GM18907 (cell line): ENCODE measurements around the gene THSD4.
"Not testable (repeated sequence)": the region's sequence is repeated elsewhere in the genome, so short reads cannot be mapped to it uniquely, and the experiment has no call there.

Experiments
- ATAC-seq: cut with Tn5 transposase; IDR thresholded peaks from one replicate; pipeline ENCODE4 v1.9.1; 2021; ENCODE audit warnings: mild to moderate bottlenecking, moderate library complexity; ENCODE audit not compliant: unreplicated experiment

Gene THSD4

GRCh38 chr15:71118881-71119632 lies 3.8 kb downstream of the THSD4 start:
- ATAC-seq, result no peak

DNA sequence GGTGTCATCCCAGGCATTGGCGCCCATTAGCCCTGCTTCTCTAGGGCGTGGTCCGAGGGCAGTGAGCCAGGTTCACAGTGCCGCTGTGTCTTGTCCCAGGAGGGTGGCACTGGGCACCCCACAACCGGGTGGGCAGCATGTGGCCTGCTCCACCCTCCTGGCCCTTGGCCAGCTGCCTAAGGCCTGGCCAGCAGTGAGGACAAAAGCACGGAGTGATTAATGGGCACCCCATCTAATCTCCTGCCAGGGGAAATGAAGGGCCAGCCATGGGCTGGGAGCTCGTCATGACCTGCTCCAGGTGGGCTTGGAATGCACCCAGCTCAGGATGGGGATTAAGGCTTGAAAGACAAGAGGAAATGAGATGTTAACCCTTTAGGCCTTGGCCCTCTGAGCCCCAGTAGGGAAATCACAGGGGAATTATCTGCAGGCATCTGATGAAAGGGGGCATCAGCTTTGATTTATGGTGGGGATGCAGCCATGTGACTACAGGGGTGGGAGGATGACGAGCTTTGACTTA lies 5.2 kb downstream of the THSD4 start:
- no peak for ATAC-seq

DNA sequence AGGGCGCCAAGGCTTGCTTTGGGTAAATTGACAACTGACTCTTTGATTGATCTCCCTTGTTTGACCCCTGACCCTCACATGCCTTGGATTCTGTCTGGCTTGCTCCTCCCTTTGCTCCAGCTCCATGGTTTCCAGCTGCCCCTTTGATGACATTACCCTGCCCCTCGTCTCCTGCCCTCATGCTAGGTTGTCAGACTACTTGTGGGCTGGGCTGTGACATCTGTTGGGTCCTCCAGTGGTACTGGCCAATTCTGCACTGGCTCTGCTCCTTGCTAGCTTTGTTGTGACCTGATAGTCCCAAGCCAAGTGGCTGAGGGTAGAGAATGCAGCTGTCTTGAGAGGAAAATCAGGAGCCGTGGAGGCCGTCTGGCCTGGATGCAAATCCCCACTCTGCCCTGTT lies 6.2 kb downstream of the THSD4 start:
- ATAC-seq, result no peak

DNA sequence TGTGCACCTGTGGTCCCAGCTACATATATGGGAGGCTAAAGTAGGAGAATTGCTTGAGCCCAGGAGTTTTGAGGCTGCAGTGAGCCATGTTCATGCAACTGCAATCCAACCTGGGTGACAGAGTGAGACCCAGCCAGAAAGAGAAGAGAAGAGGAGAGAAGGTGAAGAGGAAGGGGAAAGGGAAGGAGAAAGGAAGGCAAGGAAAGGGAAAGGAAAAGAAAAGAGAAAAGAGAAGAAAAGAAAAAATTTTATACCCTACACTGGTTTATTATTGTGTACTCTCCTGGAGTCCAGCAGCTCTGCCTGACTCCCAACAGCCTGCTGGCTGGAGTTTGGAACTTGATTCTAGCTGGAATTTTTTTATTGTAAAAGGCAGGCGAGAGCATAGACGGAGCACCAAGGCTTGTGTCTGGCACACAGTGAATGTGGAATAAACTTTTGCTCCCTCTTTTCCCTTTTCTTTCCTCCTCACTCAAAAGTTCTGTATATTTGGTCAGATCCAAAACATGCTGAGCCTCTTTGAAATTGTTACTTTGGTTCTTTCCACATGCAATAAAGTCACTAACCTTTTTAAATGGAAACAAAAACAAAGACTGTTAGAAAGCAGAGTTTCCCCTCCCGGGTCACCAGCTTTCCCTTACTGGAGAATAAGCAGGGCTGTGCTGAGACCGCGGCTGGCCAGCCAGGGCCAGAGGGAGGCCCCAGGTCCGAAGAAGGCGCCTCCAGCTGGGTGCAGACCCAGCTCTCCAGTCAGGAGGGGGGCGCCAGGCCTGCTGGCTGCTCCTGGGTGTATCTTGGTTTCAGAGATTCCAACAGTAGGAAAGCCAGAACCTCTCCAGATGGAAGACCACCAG lies 9.9 kb downstream of the THSD4 start:
- no peak for ATAC-seq

GRCh38 chr15:71125831-71126450 lies 10.7 kb downstream of the THSD4 start:
- ATAC-seq, result no peak

DNA sequence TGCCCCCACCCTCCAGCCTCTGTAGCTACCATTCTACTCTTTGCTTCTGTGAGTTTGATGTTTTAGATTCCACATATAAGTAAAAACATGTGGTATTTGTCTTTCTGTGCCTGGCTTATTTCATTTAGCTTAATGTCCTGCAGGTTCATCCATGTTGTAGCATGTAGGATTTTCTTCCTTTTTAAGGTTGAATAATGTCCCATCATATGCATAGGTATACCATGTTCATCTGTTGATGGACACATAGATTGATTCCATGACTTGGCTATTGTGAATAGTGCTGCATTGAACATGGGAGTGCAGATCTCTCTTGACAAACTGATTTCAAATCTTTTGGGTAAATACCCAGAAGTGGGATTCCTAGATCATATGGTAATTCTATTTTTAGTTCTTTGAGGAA lies 11.8 kb downstream of the THSD4 start:
- ATAC-seq, result no peak

DNA sequence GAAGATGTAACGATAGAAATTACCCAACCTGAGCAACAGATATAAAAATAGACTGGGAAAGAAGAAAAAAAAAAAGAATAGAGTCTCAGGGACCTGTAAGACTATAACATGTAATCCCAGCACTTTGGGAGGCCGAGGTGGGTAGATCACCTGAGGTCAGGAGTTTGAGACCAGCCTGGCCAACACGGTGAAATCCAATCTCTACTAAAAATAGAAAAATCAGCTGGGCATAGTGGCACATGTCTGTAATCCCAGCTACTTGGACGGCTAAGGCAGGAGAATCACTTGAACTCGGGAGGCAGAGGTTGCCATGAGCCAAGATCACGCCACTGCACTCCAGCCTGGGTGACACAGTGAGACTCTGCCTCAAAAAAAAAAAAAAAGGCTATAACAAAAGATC lies 12.9 kb downstream of the THSD4 start:
- not testable (repeated sequence) for ATAC-seq

- no peak for ATAC-seq
These were observed 13.8 kb downstream of the THSD4 start for GRCh38 chr15:71128939-71129562.

- ATAC-seq, result no peak
These were observed 14.4 kb downstream of the THSD4 start for GRCh38 chr15:71129669-71130068.

DNA sequence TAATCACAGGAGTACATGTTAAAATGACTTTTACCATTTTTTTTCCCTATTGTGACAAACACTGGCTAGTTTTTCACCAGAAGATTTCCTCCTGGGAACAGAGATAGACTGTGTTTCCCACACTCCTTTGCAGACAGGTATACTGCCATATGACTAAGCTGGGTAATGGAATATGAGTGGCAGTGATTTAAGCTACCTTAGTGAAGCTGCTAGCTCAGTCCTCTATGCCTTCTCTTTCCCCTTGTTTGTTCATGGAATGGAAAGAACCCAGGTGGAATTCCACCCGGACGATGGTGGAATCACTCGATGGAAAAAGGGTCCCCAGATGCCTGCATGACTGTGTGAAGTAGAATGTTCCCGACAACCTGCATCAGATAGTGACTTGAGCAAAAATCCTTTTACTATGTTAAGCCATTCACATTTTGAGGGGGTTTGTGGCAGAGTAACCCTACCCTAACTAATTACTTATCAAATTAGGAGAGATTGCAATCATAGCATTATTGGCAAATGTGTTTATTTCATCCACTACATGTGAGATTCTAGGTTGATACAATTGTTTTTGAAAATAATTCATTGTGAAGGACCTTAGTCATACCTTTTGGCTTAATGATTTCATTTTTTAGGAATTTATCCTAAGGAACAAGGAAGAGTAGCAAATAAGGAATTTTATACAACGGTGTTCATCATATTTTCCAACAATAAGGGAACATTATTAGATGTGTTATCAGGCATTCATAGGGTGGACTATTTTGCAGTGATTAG lies 16.5 kb downstream of the THSD4 start:
- ATAC-seq, result no peak

DNA sequence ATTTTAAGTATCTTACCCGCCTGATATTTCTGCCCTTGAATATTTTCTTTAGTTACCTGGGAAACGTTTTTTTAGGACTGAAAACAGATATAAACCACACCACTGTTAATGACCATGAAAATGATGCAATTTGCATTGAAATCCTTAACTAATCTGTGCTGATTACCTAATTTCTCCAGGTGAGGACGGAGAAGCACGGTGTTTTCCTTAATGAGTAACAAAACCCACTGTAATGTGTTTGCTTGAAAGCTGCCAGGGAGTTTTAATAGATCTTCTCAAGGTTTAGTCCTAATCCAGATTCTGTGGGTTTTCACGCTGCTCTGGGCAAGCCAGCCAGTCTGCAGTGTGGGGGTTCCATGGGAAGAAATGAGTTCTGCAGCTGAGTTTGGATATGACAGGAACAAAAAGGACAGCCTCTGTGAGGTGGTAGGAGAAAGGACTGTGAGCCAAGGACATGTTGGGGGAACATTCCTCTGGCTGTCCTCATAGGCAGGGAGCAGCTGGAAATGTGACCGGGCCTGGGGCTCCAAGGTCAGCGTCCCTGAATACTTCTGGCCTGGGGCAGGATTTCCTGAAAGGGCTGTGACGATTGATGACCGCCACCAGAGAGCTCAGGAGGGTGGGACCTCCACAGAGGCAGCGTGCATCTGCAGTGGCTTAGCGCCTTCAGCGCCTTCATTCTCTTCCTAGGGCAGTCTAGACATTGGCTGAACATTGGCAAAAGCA lies 18.6 kb downstream of the THSD4 start:
- ATAC-seq, result no peak

DNA sequence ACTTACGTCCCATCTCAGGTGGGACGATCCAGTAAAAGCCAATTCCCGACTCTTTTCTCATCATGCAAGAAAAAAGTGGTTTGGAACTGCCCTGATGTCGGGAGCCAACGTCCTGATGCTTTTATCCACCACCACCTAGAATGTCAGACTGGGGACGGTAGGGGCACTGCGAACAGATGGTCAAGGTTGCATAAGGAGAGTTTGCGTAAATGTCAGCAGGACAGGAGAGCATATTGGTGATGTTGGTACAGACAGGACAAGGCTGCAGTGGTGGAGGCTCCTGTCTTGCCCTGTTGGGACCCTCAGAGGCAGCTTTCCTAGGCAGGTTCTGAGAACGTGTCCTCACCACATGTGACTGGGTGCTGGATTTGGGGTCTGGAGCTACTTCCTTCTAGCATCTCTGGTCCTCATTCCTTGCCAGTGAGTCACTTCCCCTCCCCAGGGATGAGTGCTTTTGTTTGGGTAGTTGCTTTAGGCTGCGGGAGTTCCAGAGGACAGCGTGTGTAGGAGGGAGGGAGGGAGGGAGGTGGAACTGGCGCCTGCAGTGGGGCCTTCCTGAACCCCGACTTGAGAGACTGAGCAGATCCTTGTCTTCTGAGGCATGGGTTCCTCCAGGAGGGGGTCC lies 21.0 kb downstream of the THSD4 start:
- ATAC-seq, result no peak

DNA sequence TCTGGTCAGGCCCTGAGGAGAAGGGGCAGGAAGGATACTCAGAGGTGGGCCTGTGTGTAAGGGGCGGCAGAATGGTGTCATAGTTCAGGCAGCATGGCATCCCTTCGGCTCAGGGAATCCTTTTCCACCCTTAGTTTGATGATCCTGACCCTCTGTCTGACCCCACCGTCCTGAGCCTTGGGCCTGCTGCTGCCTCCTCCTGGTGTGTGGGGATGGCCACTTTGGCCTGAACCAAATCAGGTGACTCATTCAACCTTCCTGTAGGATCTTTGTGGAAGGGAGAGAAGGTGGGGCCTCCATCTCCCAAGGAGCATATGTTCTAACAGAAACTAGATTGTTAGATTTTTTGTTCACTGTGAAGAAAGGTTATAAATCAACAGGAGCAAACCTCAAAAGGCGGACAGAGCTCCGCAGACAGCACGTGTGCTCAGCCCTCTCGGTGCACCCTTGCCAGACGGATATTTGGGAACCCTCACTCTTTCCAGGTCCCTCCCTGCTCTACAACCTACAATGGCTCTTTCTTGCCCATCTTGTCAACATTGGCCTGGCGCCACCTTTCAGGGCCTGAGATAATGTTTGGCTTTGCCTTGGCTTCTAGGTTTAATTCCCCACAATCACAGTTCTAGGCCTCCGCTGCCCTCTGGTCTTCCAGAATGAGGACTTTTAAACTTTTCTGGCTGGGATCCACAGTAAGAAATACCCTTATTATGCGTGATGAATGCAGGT lies 21.7 kb downstream of the THSD4 start:
- no peak for ATAC-seq

DNA sequence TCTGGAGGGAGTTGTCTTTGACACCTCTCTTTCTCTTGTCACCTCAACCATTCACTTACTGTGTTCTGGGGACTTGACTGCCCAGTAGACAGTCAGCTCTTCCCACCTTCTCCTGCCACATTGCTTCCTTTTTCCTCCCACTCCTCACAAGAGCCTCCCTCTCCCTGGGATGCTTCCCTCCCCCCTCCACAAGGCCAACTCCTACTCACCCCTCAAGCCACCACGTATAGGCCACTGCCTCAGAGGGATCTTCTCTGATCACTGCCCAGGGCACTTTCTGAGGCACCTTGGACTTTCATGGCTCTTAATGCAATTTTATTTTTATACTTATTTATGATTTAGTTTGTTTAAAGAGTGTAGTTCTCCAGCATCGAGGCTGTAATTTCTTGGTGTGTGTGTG lies 23.2 kb downstream of the THSD4 start:
- no peak for ATAC-seq

- ATAC-seq, result no peak
These were observed 24.0 kb downstream of the THSD4 start for GRCh38 chr15:71139241-71139640.

GRCh38 chr15:71141572-71141971 lies 26.3 kb downstream of the THSD4 start:
- no peak for ATAC-seq

- no peak for ATAC-seq
These were observed 27.5 kb downstream of the THSD4 start for GRCh38 chr15:71142780-71143179.
